Esophagus muscularis mucosa (tissue), 3 donors: Measurements from ENCODE around the gene TMCO1.
"Not testable (repeated sequence)": the region's sequence is repeated elsewhere in the genome, so short reads cannot be mapped to it uniquely, and the experiment has no call there.

Experiments used
- POLR2A ChIP-seq: fragments of 450-650 bp; IDR thresholded peaks from one replicate; pipeline ENCODE4 v1.6.1; 2017; ENCODE audit warnings: antibody characterized with exemption, moderate library complexity, mild to moderate bottlenecking, low read depth
- TF ChIP-seq, protein P1 (sequence below), 3 experiments: fragments of 200-600 bp in 2 of 3; fragments of 450-650 bp in 1 of 3; sonication (generic) in 2 of 3; IDR thresholded peaks; one replicate each; pipeline ENCODE4 v1.5.1; 2017 to 2019; ENCODE audit warnings: antibody characterized with exemption in 3 of 3, mild to moderate bottlenecking in 2 of 3, moderate library complexity in 1 of 3

DNA sequence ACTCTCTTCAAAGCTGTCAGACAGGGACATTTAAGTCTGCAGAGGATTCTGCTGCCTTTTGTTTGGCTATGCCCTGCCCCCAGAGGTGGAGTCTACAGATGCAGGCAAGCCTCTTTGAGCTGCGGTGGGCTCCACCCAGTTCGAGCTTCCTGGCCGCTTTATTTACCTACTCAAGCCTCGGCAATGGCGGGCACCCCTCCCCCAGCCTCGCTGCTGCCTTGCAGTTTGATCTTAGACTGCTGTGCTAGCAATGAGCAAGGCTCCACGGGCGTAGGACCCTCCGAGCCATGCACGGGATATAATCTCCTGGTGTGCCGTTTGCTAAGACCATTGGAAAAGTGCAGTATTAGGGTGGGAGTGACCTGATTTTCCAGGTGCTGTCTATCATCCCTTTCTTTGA lies 14.9 kb upstream of the TMCO1 start:
- TF ChIP-seq, protein P1, sequence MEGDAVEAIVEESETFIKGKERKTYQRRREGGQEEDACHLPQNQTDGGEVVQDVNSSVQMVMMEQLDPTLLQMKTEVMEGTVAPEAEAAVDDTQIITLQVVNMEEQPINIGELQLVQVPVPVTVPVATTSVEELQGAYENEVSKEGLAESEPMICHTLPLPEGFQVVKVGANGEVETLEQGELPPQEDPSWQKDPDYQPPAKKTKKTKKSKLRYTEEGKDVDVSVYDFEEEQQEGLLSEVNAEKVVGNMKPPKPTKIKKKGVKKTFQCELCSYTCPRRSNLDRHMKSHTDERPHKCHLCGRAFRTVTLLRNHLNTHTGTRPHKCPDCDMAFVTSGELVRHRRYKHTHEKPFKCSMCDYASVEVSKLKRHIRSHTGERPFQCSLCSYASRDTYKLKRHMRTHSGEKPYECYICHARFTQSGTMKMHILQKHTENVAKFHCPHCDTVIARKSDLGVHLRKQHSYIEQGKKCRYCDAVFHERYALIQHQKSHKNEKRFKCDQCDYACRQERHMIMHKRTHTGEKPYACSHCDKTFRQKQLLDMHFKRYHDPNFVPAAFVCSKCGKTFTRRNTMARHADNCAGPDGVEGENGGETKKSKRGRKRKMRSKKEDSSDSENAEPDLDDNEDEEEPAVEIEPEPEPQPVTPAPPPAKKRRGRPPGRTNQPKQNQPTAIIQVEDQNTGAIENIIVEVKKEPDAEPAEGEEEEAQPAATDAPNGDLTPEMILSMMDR (IDR thresholded peaks at IDR 0.05): not testable (repeated sequence)
- not testable (repeated sequence) for TF ChIP-seq POLR2A
